ENCODE data around the gene AIG1.
"Not testable (repeated sequence)": the region's sequence is repeated elsewhere in the genome, so short reads cannot be mapped to it uniquely, and the experiment has no call there.

Gene AIG1

DNA sequence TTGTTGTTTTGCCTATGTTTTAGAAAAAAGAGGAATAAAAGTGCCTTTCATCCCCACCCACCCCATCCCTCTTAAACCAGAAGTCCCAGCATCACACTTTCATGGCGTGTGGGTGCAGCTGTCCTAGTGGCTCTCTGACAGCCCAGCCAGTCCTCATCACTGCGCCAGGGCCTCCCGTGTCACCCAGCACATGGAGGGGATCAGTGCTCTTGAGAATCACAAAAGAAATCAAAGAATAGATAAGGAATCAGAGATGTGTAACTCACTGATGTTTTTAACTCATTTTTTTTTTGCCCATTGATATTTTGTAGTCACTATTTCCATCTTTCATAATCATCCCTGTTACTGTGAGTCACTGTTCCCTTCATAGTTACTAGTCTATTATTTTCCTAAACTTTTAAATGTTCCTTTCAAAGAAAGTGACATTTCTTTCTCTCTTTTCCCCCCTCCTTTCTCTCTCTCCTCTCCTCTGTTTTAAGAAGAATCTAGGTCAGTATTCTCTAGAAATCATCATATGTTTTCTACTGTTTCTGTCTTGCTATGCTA lies 78.6 kb downstream of the AIG1 start:
- no peak overlapping the region for H3K4me3 ChIP-seq (ENCODE audit: low read depth, low read length)
- H3K27me3 ChIP-seq (replicated peaks), result no peaks in the 10 kb centered on the region
- H3K27ac ChIP-seq, result no peak overlapping the region
- TF ChIP-seq, protein P1, sequence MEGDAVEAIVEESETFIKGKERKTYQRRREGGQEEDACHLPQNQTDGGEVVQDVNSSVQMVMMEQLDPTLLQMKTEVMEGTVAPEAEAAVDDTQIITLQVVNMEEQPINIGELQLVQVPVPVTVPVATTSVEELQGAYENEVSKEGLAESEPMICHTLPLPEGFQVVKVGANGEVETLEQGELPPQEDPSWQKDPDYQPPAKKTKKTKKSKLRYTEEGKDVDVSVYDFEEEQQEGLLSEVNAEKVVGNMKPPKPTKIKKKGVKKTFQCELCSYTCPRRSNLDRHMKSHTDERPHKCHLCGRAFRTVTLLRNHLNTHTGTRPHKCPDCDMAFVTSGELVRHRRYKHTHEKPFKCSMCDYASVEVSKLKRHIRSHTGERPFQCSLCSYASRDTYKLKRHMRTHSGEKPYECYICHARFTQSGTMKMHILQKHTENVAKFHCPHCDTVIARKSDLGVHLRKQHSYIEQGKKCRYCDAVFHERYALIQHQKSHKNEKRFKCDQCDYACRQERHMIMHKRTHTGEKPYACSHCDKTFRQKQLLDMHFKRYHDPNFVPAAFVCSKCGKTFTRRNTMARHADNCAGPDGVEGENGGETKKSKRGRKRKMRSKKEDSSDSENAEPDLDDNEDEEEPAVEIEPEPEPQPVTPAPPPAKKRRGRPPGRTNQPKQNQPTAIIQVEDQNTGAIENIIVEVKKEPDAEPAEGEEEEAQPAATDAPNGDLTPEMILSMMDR (IDR thresholded peaks at IDR 0.05; ENCODE audit: low read depth, low read length, missing control alignments), result no peak
- no peaks in the 10 kb centered on the region for H3K36me3 ChIP-seq (replicated peaks)
- DNase-seq, result no peak
- in situ Hi-C loops (cut with HindIII; ENCODE audit: low pct_ligation_motif_present, low sequenced_read_pairs), result no loop called here

GRCh38 chr6:143139884-143140283 lies 79.2 kb downstream of the AIG1 start:
- H3K36me3 ChIP-seq (replicated peaks); H3K4me3 ChIP-seq (ENCODE audit: low read depth, low read length); H3K27ac ChIP-seq; DNase-seq; H3K27me3 ChIP-seq (replicated peaks); in situ Hi-C loops (cut with HindIII; ENCODE audit: low pct_ligation_motif_present, low sequenced_read_pairs): not testable (repeated sequence)

- in situ Hi-C loops (cut with HindIII; ENCODE audit: low pct_ligation_motif_present, low sequenced_read_pairs), result no loop called here
These were observed 80.1 kb downstream of the AIG1 start for GRCh38 chr6:143140767-143141166.

DNA sequence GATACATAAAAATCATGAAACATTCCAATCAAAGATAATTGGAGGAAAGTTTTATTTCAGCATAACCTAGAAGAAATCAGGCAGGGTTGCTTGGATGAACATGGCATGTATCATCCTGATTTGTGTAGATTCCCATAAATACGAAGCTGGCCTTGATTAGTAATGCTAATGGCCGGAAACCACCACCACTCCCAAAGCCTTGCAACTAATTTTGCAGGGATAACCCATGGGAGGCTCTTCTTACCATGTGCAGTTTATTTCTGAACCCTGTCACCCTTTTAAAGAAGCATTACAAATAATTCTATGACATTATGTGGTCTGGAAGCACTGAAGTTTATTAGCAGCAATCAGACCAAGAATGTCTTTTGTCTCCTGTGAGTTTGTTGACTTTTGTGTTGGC lies 80.8 kb downstream of the AIG1 start:
- no peak for DNase-seq
- in situ Hi-C loops (cut with HindIII; ENCODE audit: low pct_ligation_motif_present, low sequenced_read_pairs), result no loop called here
- no peaks in the 10 kb centered on the region for H3K27me3 ChIP-seq (replicated peaks)

More at GRCh38 chr6:143140767-143141166, 80.1 kb downstream of the AIG1 start:
- no peaks in the 10 kb centered on the region for H3K27me3 ChIP-seq (replicated peaks)
- H3K27ac ChIP-seq, result no peak overlapping the region
- TF ChIP-seq, protein P1 (IDR thresholded peaks at IDR 0.05; ENCODE audit: low read depth, low read length, missing control alignments), result no peak
- no peaks in the 10 kb centered on the region for H3K36me3 ChIP-seq (replicated peaks)
- DNase-seq, result no peak
- no peak overlapping the region for H3K4me3 ChIP-seq (ENCODE audit: low read depth, low read length)

GRCh38 chr6:143146186-143146851 lies 85.6 kb downstream of the AIG1 start:
- Histone ChIP-seq H3K4me3 (ENCODE audit: low read depth, low read length) (no peak overlapping the region), H3K27me3 (replicated peaks) (no peaks in the 10 kb centered on the region), H3K27ac (no peak overlapping the region), H3K36me3 (replicated peaks) (no peaks in the 10 kb centered on the region)
- TF ChIP-seq, protein P1 (IDR thresholded peaks at IDR 0.05; ENCODE audit: low read depth, low read length, missing control alignments), result no peak
- in situ Hi-C loops (cut with HindIII; ENCODE audit: low pct_ligation_motif_present, low sequenced_read_pairs), result no loop called here
- DNase-seq, result no peak

More for the DNA sequence above, 80.8 kb downstream of the AIG1 start:
- Histone ChIP-seq H3K27ac (no peak overlapping the region), H3K36me3 (replicated peaks) (no peaks in the 10 kb centered on the region), H3K4me3 (ENCODE audit: low read depth, low read length) (no peak overlapping the region)
- TF ChIP-seq, protein P1 (IDR thresholded peaks at IDR 0.05; ENCODE audit: low read depth, low read length, missing control alignments), result no peak

- no peak overlapping the region for H3K4me3 ChIP-seq (ENCODE audit: low read depth, low read length)
- no peaks in the 10 kb centered on the region for H3K27me3 ChIP-seq (replicated peaks)
- no peaks in the 10 kb centered on the region for H3K36me3 ChIP-seq (replicated peaks)
- in situ Hi-C loops (cut with HindIII; ENCODE audit: low pct_ligation_motif_present, low sequenced_read_pairs), result no loop called here
- no peak for DNase-seq
- no peak overlapping the region for H3K27ac ChIP-seq
- TF ChIP-seq, protein P1 (IDR thresholded peaks at IDR 0.05; ENCODE audit: low read depth, low read length, missing control alignments), result no peak
These were observed 89.1 kb downstream of the AIG1 start for GRCh38 chr6:143149771-143150170.

Data from brain microvascular endothelial cell (primary cell).